SU-DHL-6 (cell line): ENCODE data around the gene RNF181.

Experiments used
- EZH2phosphoT487 ChIP-seq: fragments of 200-600 bp; sonication (generic), shearing (Covaris generic); conservative IDR thresholded peaks from 2 replicates; pipeline ENCODE4 v1.6.1; 2018; ENCODE audit warnings: mild to moderate bottlenecking, antibody characterized with exemption, low read length, moderate library complexity, mixed read lengths
- TF ChIP-seq, protein P1 (sequence below): fragments of 200-600 bp; sonication (generic); IDR thresholded peaks from one replicate; pipeline ENCODE4 v1.5.1; 2017; ENCODE audit warnings: antibody characterized with exemption, mild to moderate bottlenecking, low read length, moderate library complexity; ENCODE audit not compliant: insufficient read depth, poor library complexity, severe bottlenecking

DNA sequence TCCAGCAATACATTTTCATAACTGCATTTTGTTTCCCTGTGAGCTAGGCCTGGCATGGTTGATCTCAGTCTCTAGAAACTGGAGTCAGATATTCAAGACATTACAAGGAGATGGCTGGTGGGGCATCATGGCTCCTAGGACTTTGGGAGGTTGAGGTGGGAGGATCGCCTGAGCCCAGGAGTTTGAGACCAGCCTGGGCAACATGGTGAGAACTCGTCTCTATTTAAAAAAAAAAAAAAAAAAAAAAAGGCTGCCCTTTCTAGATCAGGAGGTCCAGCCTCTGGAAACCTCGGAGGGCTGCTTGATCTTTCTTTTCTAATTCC lies 18.5 kb upstream of the RNF181 start:
- TF ChIP-seq, protein P1, sequence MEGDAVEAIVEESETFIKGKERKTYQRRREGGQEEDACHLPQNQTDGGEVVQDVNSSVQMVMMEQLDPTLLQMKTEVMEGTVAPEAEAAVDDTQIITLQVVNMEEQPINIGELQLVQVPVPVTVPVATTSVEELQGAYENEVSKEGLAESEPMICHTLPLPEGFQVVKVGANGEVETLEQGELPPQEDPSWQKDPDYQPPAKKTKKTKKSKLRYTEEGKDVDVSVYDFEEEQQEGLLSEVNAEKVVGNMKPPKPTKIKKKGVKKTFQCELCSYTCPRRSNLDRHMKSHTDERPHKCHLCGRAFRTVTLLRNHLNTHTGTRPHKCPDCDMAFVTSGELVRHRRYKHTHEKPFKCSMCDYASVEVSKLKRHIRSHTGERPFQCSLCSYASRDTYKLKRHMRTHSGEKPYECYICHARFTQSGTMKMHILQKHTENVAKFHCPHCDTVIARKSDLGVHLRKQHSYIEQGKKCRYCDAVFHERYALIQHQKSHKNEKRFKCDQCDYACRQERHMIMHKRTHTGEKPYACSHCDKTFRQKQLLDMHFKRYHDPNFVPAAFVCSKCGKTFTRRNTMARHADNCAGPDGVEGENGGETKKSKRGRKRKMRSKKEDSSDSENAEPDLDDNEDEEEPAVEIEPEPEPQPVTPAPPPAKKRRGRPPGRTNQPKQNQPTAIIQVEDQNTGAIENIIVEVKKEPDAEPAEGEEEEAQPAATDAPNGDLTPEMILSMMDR: no peak
- no peak for TF ChIP-seq EZH2phosphoT487
